ENCODE data around the gene POLA2. TPM values are rescaled to one million over a fixed set of nuclear protein-coding genes. Genes with fewer than 3 reads are reported as not detected.

Gene POLA2
- total RNA-seq, 2 experiments from 2014 or later = 42.0 to 51.1 TPM

- peaks cover 11% of the 10 kb centered on the region for H3K4me1 Mint-ChIP-seq
Observed at GRCh38 chr11:65315204-65315865, 53.6 kb downstream of the POLA2 start.

GRCh38 chr11:65315866-65316226 is 54.1 kb downstream of the POLA2 start:
- Mint-ChIP-seq H3K9me3 (no peaks in the 10 kb centered on the region), H3K27me3 (peaks cover 20% of the 10 kb centered on the region), H3K4me1 (peaks cover 11% of the 10 kb centered on the region), H3K36me3 (ENCODE audit: low read depth) (no peaks in the 10 kb centered on the region), H3K4me3 (peak overlapping the region; percentile 48), H3K27ac (no peak overlapping the region)
- ChIA-PET POLR2A (interaction anchor here (0.7 to 3.2 kb wide), 9 partner anchors 14 to 199 kb away, joined by 3 to 28 read pairs (median 3); partner anchors contain the start of genes DPF2, FAU, MRPL49 and POLA2), CTCF (interaction anchor here (0.6 to 8.5 kb wide), 26 partner anchors 9 to 755 kb away, joined by 3 to 172 read pairs (median 6); partner anchors contain the start of genes DPF2, FAU, MRPL49 and POLA2)
- DNase-seq = no peak

More at GRCh38 chr11:65315204-65315865, 53.6 kb downstream of the POLA2 start:
- Mint-ChIP-seq H3K27me3 (peaks cover 20% of the 10 kb centered on the region), H3K4me3 (peak overlapping the region; percentile 69), H3K9me3 (no peaks in the 10 kb centered on the region), H3K36me3 (ENCODE audit: low read depth) (no peaks in the 10 kb centered on the region), H3K27ac (no peak overlapping the region)
- ChIA-PET CTCF (interaction anchor here (0.6 to 8.5 kb wide), 36 partner anchors 8 to 756 kb away, joined by 3 to 172 read pairs (median 5); partner anchors contain the start of genes DPF2, FAU, MRPL49 and POLA2), POLR2A (interaction anchor here (0.9 to 3.2 kb wide), 9 partner anchors 14 to 198 kb away, joined by 3 to 28 read pairs (median 3); partner anchors contain the start of genes DPF2, POLA2 and ZNHIT2)
- DNase-seq = peak; percentile 77

DNA sequence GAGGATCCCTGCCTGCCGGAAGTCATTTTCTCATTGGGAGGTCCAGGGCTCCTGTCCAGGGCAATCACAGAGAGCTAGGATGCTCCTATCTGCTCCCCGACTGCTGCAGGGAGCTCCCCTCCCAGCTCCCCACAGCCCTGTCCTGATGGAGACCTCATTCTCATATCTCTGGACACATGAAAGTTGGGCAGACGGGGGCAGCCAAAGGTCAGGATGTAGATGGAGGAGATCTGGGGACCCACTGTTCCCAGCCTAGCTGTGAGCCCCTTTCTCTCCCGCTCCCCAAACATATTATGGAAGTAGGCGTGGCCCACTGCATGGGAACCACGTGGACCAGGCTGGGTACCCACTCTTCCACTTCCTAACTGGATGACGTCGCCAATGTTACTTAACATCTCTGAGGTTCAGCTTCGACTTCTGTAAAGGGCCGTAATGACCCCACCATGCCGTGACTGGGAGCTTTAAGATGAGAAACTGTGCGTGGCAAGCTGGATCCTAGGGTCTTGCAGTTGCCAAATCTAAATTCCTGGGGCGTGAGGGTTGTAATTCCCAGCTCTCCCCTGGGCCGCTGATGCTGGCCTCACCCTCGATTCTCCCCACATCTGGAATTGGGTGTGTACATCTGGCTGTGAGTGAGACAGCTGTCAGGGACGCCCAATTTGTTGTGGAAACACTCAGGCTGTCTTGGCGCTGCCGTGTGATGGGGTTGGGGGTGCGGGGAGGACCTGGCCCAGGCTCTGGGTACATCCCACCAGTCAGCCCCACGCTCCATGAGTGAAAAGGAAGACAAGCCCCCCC is 54.7 kb downstream of the POLA2 start:
- Mint-ChIP-seq H3K27ac (no peak overlapping the region), H3K36me3 (ENCODE audit: low read depth) (no peaks in the 10 kb centered on the region), H3K4me1 (peaks cover 11% of the 10 kb centered on the region), H3K4me3 (peak overlapping the region; percentile 10), H3K9me3 (no peaks in the 10 kb centered on the region), H3K27me3 (peaks cover 20% of the 10 kb centered on the region)
- ChIA-PET POLR2A (interaction anchor here (0.7 to 3.2 kb wide), 7 partner anchors 13 to 195 kb away, joined by 3 to 28 read pairs (median 3); partner anchors contain the start of genes DPF2, FAU, MRPL49 and POLA2), CTCF (interaction anchor here (0.6 to 8.5 kb wide), 21 partner anchors 9 to 755 kb away, joined by 3 to 172 read pairs (median 6); partner anchors contain the start of genes DPF2, POLA2 and TM7SF2)
- DNase-seq = no peak

- no peak for DNase-seq
- Mint-ChIP-seq H3K27me3 (peaks cover 20% of the 10 kb centered on the region), H3K4me3 (no peak overlapping the region), H3K9me3 (no peaks in the 10 kb centered on the region), H3K36me3 (ENCODE audit: low read depth) (no peaks in the 10 kb centered on the region), H3K27ac (no peak overlapping the region), H3K4me1 (peaks cover 11% of the 10 kb centered on the region)
- POLR2A ChIA-PET = interaction anchor here (0.6 to 3.2 kb wide), 4 partner anchors 12 to 277 kb away, joined by 3 to 28 read pairs (median 10); partner anchors contain the start of gene POLA2
- CTCF ChIA-PET = interaction anchor here (0.6 to 8.5 kb wide), 14 partner anchors 8 to 207 kb away, joined by 3 to 172 read pairs (median 6); partner anchors contain the start of genes DPF2 and TM7SF2
Observed at GRCh38 chr11:65317025-65317786, 55.4 kb downstream of the POLA2 start.

DNA sequence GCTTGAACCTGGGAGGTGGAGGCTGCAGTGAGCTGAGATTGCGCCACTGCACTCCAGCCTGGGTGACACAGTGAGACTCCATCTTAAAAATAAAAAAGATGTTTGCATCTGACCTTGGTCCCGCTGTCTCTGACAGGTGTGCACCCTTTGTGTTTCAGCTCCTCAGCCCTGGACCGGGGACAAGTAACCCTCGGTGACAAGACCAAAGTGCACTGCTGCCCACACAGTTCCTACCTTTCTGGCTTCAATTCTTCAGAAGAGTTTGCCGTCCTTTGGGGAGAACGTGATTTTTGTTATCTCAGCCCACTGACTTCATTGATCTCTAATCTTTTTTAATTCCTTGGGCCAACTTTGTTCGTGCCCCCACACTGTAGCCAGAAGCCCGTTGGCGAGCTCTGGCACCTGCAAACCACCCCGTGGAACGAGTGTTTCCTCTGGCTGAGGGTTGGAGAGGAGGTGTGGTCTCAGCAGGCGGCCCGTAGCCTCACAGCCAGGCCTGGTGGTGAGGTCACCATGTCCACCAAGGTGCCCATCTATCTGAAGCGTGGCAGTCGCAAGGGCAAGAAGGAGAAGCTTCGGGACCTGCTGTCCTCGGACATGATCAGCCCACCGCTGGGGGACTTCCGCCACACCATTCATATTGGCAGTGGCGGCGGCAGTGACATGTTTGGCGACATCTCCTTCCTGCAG is 58.8 kb downstream of the POLA2 start:
- Mint-ChIP-seq H3K27ac (no peak overlapping the region), H3K4me3 (no peak overlapping the region), H3K36me3 (ENCODE audit: low read depth) (no peaks in the 10 kb centered on the region), H3K4me1 (peaks cover 4% of the 10 kb centered on the region), H3K27me3 (peaks cover 11% of the 10 kb centered on the region), H3K9me3 (no peaks in the 10 kb centered on the region)
- ChIA-PET POLR2A (interaction anchor here (1.0 kb wide), 1 partner anchor 13 kb away, joined by 4 read pairs; the partner anchor contains the start of gene DPF2), CTCF (interaction anchor here (3.4 kb wide), 1 partner anchor 10 kb away, joined by 15 read pairs; no protein-coding TSS in a partner anchor)
- no peak for DNase-seq

DNA sequence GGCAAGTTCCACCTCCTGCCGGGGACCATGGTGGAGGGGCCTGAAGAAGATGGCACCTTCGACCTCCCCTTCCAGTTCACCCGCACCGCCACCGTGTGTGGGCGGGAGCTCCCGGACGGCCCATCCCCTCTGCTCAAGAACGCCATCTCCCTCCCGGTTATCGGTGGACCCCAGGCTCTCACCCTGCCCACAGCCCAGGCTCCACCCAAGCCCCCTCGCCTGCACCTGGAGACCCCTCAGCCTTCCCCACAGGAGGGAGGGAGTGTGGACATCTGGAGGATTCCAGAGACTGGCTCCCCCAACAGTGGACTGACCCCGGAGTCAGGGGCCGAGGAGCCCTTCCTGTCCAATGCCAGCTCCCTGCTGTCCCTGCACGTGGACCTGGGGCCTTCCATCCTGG is 59.3 kb downstream of the POLA2 start:
- Mint-ChIP-seq H3K9me3 (no peaks in the 10 kb centered on the region), H3K4me3 (no peak overlapping the region), H3K27me3 (peaks cover 6% of the 10 kb centered on the region), H3K36me3 (ENCODE audit: low read depth) (no peaks in the 10 kb centered on the region), H3K4me1 (peaks cover 1% of the 10 kb centered on the region), H3K27ac (no peak overlapping the region)
- DNase-seq = no peak
- ChIA-PET POLR2A (interaction anchor here (1.0 kb wide), 1 partner anchor 12 kb away, joined by 4 read pairs; the partner anchor contains the start of gene DPF2), CTCF (interaction anchor here (3.4 kb wide), 1 partner anchor 10 kb away, joined by 15 read pairs; no protein-coding TSS in a partner anchor)

- ChIA-PET CTCF (interaction anchor here (3.4 kb wide), 1 partner anchor 9 kb away, joined by 15 read pairs; no protein-coding TSS in a partner anchor), POLR2A (interaction anchor here (1.0 to 1.2 kb wide), 2 partner anchors 11 to 60 kb away, joined by 3 to 4 read pairs; partner anchors contain the start of gene POLA2)
- Mint-ChIP-seq H3K4me3 (no peak overlapping the region), H3K9me3 (no peaks in the 10 kb centered on the region), H3K27ac (no peak overlapping the region), H3K4me1 (no peaks in the 10 kb centered on the region), H3K36me3 (ENCODE audit: low read depth) (no peaks in the 10 kb centered on the region), H3K27me3 (no peaks in the 10 kb centered on the region)
- DNase-seq = no peak
Observed at GRCh38 chr11:65321828-65322485, 60.2 kb downstream of the POLA2 start.

- Mint-ChIP-seq H3K27ac (no peak overlapping the region), H3K4me1 (no peaks in the 10 kb centered on the region), H3K27me3 (no peaks in the 10 kb centered on the region), H3K36me3 (ENCODE audit: low read depth) (no peaks in the 10 kb centered on the region), H3K9me3 (no peaks in the 10 kb centered on the region), H3K4me3 (no peak overlapping the region)
- CTCF ChIA-PET = interaction anchor here (1.6 kb wide), 1 partner anchor 9 kb away, joined by 9 read pairs; the partner anchor contains the start of gene CDC42EP2
- POLR2A ChIA-PET = no interaction called here
- no peak for DNase-seq
Observed at GRCh38 chr11:65323813-65324212, 62.1 kb downstream of the POLA2 start.

- ChIA-PET CTCF (interaction anchor here (0.6 to 1.3 kb wide), 4 partner anchors 8 to 50 kb away, joined by 3 read pairs; partner anchors contain the start of gene DPF2), POLR2A (no interaction called here)
- no peak for DNase-seq
- H3K27me3 Mint-ChIP-seq = no peaks in the 10 kb centered on the region
- no peaks in the 10 kb centered on the region for H3K9me3 Mint-ChIP-seq
- H3K36me3 Mint-ChIP-seq (ENCODE audit: low read depth) = no peaks in the 10 kb centered on the region
- no peak overlapping the region for H3K4me3 Mint-ChIP-seq
- peaks cover 5% of the 10 kb centered on the region for H3K4me1 Mint-ChIP-seq
- no peak overlapping the region for H3K27ac Mint-ChIP-seq
Observed at GRCh38 chr11:65325435-65325834, 63.7 kb downstream of the POLA2 start.

DNA sequence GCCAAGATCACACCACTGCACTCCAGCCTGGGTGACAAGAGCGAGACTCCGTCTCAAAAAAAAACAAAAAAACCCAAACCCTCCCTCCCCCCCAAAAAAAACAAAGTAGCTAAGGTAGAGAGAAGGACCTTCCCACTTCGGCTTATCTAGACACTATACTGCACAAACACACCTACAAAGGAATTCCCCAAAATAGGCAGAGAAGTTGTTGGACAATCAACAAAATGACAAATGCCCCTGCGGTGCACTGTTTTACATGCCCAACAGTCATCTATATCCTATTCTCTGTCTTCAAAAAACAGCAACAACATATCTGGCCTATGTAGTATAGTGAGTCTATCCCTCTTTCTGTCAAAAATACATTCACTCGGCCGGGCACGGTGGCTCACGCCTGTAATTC is 65.3 kb downstream of the POLA2 start:
- H3K4me1 Mint-ChIP-seq = peaks cover 5% of the 10 kb centered on the region
- ChIA-PET CTCF (interaction anchor here (0.7 to 1.4 kb wide), 4 partner anchors 9 to 101 kb away, joined by 3 to 7 read pairs (median 4); no protein-coding TSS in a partner anchor), POLR2A (no interaction called here)
- no peak overlapping the region for H3K27ac Mint-ChIP-seq
- no peak overlapping the region for H3K4me3 Mint-ChIP-seq
- DNase-seq = no peak
- H3K9me3 Mint-ChIP-seq = no peaks in the 10 kb centered on the region
- H3K36me3 Mint-ChIP-seq (ENCODE audit: low read depth) = no peaks in the 10 kb centered on the region
- no peaks in the 10 kb centered on the region for H3K27me3 Mint-ChIP-seq

DNA sequence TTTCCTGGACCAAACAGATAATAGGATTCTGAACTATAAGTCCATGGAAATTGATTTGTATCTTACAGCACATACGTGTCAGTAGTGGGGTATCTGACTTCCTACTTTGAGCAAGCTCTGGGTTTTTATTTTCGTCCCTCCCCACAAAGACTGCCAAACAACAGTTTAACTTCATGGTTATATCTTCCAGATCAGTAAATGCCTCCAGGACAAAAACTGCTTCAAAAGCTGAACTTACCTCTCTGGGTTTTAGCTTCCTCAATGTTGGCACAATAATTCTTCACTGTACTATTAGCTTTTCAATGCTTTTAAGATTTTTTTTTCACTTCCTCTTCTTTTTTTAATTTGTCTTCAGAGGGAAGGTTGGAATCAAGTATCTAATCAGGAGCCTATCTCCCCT is 67.7 kb downstream of the POLA2 start:
- no peak overlapping the region for H3K27ac Mint-ChIP-seq
- no peaks in the 10 kb centered on the region for H3K9me3 Mint-ChIP-seq
- no peak overlapping the region for H3K4me3 Mint-ChIP-seq
- no peak for DNase-seq
- ChIA-PET CTCF (interaction anchor here (0.7 to 10.5 kb wide), 38 partner anchors 9 to 1047 kb away, joined by 3 to 172 read pairs (median 5); partner anchors contain the start of genes CAPN1, CDC42EP2, PCNX3 and POLA2), POLR2A (interaction anchor here (0.7 to 2.2 kb wide), 7 partner anchors 14 to 217 kb away, joined by 3 to 16 read pairs (median 3); partner anchors contain the start of genes CDC42EP2 and POLA2)
- peaks cover 3% of the 10 kb centered on the region for H3K36me3 Mint-ChIP-seq (ENCODE audit: low read depth)
- no peaks in the 10 kb centered on the region for H3K27me3 Mint-ChIP-seq
- H3K4me1 Mint-ChIP-seq = peaks cover 9% of the 10 kb centered on the region
